Esophagus (tissue), 2 donors: Measurements from ENCODE around the gene RBFOX1. TPM values are rescaled to one million over a fixed set of nuclear protein-coding genes. Genes with fewer than 3 reads are reported as not detected.

Experiments
- H3K27ac ChIP-seq, 2 donors: one replicate each; pipeline ENCODE4 v1.5.1; 2013; ENCODE audit warnings: low read depth in 2 of 2, mild to moderate bottlenecking in 2 of 2, inconsistent platforms in 1 of 2, low read length in 1 of 2, moderate library complexity in 1 of 2
- H3K27me3 ChIP-seq, 2 donors: one replicate each; pipeline ENCODE4 v1.6.1; 2013; ENCODE audit warnings: low read length in 2 of 2, control low read depth in 1 of 2, mild to moderate bottlenecking in 1 of 2; ENCODE audit not compliant: insufficient read depth in 2 of 2, control insufficient read depth in 1 of 2
- H3K36me3 ChIP-seq, 2 donors: one replicate each; pipeline ENCODE4 v1.6.1; 2013; ENCODE audit warnings: low read length in 1 of 2; ENCODE audit not compliant: control insufficient read depth in 2 of 2, insufficient read depth in 2 of 2
- H3K4me1 ChIP-seq, 2 donors: one replicate each; pipeline ENCODE4 v1.6.1; 2013; ENCODE audit warnings: low read length in 1 of 2; ENCODE audit not compliant: control insufficient read depth in 2 of 2, insufficient read depth in 2 of 2
- H3K4me3 ChIP-seq, 2 donors: one replicate each; pipeline ENCODE4 v1.5.1; 2013; ENCODE audit warnings: low read length in 2 of 2, mild to moderate bottlenecking in 2 of 2, low read depth in 1 of 2, moderate library complexity in 1 of 2
- H3K9me3 ChIP-seq, 2 donors: one replicate each; pipeline ENCODE4 v1.6.1; 2013; ENCODE audit warnings: mild to moderate bottlenecking in 2 of 2, low read depth in 1 of 2, low read length in 1 of 2, moderate library complexity in 1 of 2; ENCODE audit not compliant: control insufficient read depth in 2 of 2, insufficient read depth in 1 of 2
- WGBS, 2 donors: extraction: QIAGEN DNeasy Blood & Tissue Kit; methylation state at CpG; one replicate each; pipeline ENCODE4 v1.1.7; 2013; 5-methylcytosine and 5-hydroxymethylcytosine counted together
- polyA plus RNA-seq, 2 donors: library from polyadenylated mRNA; stranded (reverse); fragments of 200-250 nt; gene quantifications; one replicate each; pipeline ENCODE4 v1.2.3, GENCODE V29; 2013
- donor health status: healthy with polysubstance abuse.
- donor health status: Bipolar disorder and iron deficiency.

Gene RBFOX1
- polyA plus RNA-seq, 2 donors = 0.01 to 0.16 TPM

GRCh38 chr16:7458144-7458543 lies 125.5 kb downstream of the RBFOX1 start:
- Histone ChIP-seq H3K4me1 (no peaks in the 10 kb centered on the region), H3K27me3 (no peaks in the 10 kb centered on the region), H3K9me3 (no peaks in the 10 kb centered on the region), H3K36me3 (no peaks in the 10 kb centered on the region), H3K27ac (no peak overlapping the region), H3K4me3 (no peak overlapping the region)
- WGBS, 2 donors = 75 to 81% methylated on average over 3 of the region's 3 CpGs

- WGBS, 2 donors = 84 to 94% methylated on average over 3 of the region's 3 CpGs
- Histone ChIP-seq H3K27me3 (no peaks in the 10 kb centered on the region), H3K9me3 (no peaks in the 10 kb centered on the region), H3K4me3 (no peak overlapping the region), H3K27ac (no peak overlapping the region), H3K36me3 (no peaks in the 10 kb centered on the region), H3K4me1 (no peaks in the 10 kb centered on the region)
Measured at GRCh38 chr16:7470344-7470743, 137.7 kb downstream of the RBFOX1 start.

DNA sequence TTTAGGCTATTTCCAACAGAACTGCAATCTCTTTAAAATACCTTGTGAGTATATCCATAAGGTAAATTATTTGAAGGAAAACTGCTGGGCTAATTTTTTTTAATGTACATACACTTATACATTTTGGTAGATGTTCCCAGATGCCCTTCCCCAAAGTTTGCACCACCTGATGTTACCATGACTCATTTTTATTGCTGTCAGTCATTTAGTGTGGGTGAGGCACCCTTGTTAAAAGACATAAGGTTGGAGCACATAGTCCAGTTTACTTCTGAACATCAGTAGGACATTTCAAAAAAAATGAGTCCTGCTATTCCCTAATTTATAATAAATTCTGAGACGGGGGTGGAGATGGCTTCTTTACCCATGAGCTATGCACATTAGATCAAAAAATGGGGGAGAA lies 138.6 kb downstream of the RBFOX1 start:
- no peak overlapping the region for H3K27ac ChIP-seq
- 0% methylated on average over 1 of the region's 1 CpG for WGBS, 2 donors
- H3K4me1 ChIP-seq = no peaks in the 10 kb centered on the region
- no peaks in the 10 kb centered on the region for H3K36me3 ChIP-seq
- H3K4me3 ChIP-seq = no peak overlapping the region
- no peaks in the 10 kb centered on the region for H3K27me3 ChIP-seq
- H3K9me3 ChIP-seq = no peaks in the 10 kb centered on the region

DNA sequence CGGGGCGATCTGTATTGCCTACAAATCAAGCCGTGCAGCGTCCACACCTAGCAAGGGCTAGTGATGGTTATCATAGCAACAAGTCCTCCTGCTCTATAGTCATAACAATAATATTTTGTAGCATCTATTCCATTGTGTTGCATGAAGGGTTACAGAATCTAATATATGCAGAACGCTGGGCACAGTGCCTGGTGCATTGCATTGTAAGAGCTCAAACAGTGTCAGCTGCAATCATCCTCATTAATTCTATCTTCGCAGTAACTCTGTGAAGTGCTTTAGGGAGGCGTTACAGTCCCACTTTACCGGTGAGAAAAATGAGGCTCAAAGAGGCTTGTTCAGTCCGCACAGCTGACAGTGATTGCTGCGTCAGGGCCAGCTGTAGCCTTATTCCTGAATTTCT lies 149.4 kb downstream of the RBFOX1 start:
- no peaks in the 10 kb centered on the region for H3K4me1 ChIP-seq
- H3K27ac ChIP-seq = no peak overlapping the region
- H3K9me3 ChIP-seq = no peaks in the 10 kb centered on the region
- H3K4me3 ChIP-seq = no peak overlapping the region
- no peaks in the 10 kb centered on the region for H3K36me3 ChIP-seq
- 86 to 88% methylated on average over 10 of the region's 10 CpGs for WGBS, 2 donors
- H3K27me3 ChIP-seq = no peaks in the 10 kb centered on the region

DNA sequence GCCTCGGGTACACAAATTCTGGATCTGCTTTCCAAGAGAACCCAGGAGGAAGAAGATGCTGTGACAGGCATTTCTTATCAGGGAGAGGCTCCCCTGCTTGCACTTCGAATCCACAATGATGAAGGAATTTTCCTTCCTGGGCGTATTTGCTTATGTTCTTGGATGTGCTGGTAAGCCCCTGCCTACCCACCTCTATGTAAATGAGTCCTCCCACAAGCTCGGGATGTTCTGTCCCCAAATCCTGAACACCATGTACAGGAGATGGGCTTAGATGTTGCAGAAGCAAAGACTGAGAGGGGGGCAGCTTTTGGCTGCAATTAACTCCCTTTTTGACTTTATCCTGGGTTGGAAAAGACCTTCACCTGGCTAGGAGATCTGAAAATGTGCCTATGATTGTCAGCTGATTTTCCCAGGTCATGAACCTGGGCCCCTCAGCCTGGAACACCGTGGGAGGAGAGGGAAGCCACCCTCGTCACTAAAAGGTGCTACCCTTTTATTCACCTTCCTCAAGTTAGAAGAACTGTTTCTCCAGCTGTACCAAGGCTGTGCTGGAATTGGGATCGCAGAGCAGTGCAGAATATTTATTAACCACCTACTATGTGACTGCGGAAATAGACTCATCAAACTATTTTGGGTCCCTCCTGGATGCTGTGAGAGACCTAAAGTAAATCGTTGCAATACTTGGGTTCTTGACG lies 150.1 kb downstream of the RBFOX1 start:
- Histone ChIP-seq H3K4me3 (no peak overlapping the region), H3K27ac (no peak overlapping the region), H3K36me3 (no peaks in the 10 kb centered on the region), H3K9me3 (no peaks in the 10 kb centered on the region), H3K27me3 (no peaks in the 10 kb centered on the region), H3K4me1 (no peaks in the 10 kb centered on the region)
- 66 to 70% methylated on average over 10 of the region's 10 CpGs for WGBS, 2 donors

- Histone ChIP-seq H3K9me3 (no peaks in the 10 kb centered on the region), H3K4me1 (no peaks in the 10 kb centered on the region), H3K36me3 (no peaks in the 10 kb centered on the region), H3K27ac (no peak overlapping the region), H3K4me3 (no peak overlapping the region), H3K27me3 (no peaks in the 10 kb centered on the region)
- 75 to 78% methylated on average over 12 of the region's 12 CpGs for WGBS, 2 donors
Measured at GRCh38 chr16:7487574-7488323, 155.1 kb downstream of the RBFOX1 start.

- Histone ChIP-seq H3K4me3 (no peak overlapping the region), H3K36me3 (no peaks in the 10 kb centered on the region), H3K27ac (no peak overlapping the region), H3K9me3 (no peaks in the 10 kb centered on the region), H3K4me1 (no peaks in the 10 kb centered on the region), H3K27me3 (no peaks in the 10 kb centered on the region)
- 16 to 30% methylated on average over 1 of the region's 1 CpG for WGBS, 2 donors
Measured at GRCh38 chr16:7492122-7492521, 159.5 kb downstream of the RBFOX1 start.

GRCh38 chr16:7493133-7493532 lies 160.5 kb downstream of the RBFOX1 start:
- Histone ChIP-seq H3K36me3 (no peaks in the 10 kb centered on the region), H3K4me3 (no peak overlapping the region), H3K9me3 (no peaks in the 10 kb centered on the region), H3K27ac (no peak overlapping the region), H3K27me3 (no peaks in the 10 kb centered on the region), H3K4me1 (no peaks in the 10 kb centered on the region)
- 75 to 86% methylated on average over 6 of the region's 6 CpGs for WGBS, 2 donors

GRCh38 chr16:7497691-7498090 lies 165.0 kb downstream of the RBFOX1 start:
- Histone ChIP-seq H3K36me3 (no peaks in the 10 kb centered on the region), H3K4me1 (no peaks in the 10 kb centered on the region), H3K9me3 (no peaks in the 10 kb centered on the region), H3K27ac (no peak overlapping the region), H3K27me3 (no peaks in the 10 kb centered on the region), H3K4me3 (no peak overlapping the region)
- 72 to 81% methylated on average over 4 of the region's 4 CpGs for WGBS, 2 donors

DNA sequence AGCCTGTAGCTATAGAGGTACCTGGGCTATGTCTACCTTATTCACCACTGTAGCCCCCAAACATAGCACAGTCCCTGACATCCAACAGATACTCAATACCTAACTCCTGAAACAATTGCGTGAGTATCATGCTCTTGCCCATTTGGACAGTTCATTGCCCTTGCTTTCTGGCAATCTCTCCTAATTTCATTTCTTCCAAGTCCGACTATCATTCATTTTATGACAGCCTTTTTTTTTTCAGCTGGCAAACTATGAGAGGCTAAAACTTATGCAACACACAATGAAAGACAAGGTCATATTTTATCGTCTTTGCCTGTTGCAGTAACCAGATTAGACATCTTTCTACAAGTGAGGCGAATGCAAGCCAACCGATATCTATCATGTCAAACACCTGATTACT lies 169.2 kb downstream of the RBFOX1 start:
- Histone ChIP-seq H3K4me3 (no peak overlapping the region), H3K27me3 (no peaks in the 10 kb centered on the region), H3K9me3 (no peaks in the 10 kb centered on the region), H3K4me1 (no peaks in the 10 kb centered on the region), H3K27ac (no peak overlapping the region), H3K36me3 (no peaks in the 10 kb centered on the region)
- WGBS, 2 donors = 80 to 85% methylated on average over 5 of the region's 5 CpGs
